GM23338 (cell line): ENCODE data around the gene F12. TPM values are rescaled to one million over a fixed set of nuclear protein-coding genes. Genes with fewer than 3 reads are reported as not detected.

Experiments
- ATAC-seq: fragments of 200-7000 bp; cut with Tn5 transposase; 3 replicates; pipeline ENCODE4 v1.9.1; 2020
- DNase-seq: peaks from one replicate; pipeline ENCODE4 v3.0.0-alpha.2; 2015; ENCODE audit warnings: low spot score
- H2AFZ ChIP-seq: fragments of 200-600 bp; sonication (generic); 2 replicates; pipeline ENCODE4 v1.8.0; 2016; ENCODE audit warnings: antibody characterized with exemption, mild to moderate bottlenecking, moderate library complexity
- H3F3A ChIP-seq: fragments of 200-600 bp; sonication (generic); replicated peaks from 2 replicates; pipeline ENCODE4 v1.8.0; 2017; ENCODE audit warnings: antibody characterized with exemption, mixed run types, low read depth
- H3K27ac ChIP-seq: fragments of 200-600 bp; sonication (generic); 2 replicates; pipeline ENCODE4 v1.6.1; 2016; ENCODE audit warnings: low read depth
- H3K27me3 ChIP-seq: fragments of 200-600 bp; sonication (generic); 2 replicates; pipeline ENCODE4 v1.8.0; 2016; ENCODE audit warnings: mild to moderate bottlenecking, mixed run types, moderate library complexity; ENCODE audit not compliant: insufficient read depth
- H3K36me3 ChIP-seq: fragments of 200-600 bp; sonication (generic); 2 replicates; pipeline ENCODE4 v1.8.0; 2016; ENCODE audit warnings: mild to moderate bottlenecking; ENCODE audit not compliant: insufficient read depth
- H3K4me1 ChIP-seq: fragments of 200-600 bp; sonication (generic); 2 replicates; pipeline ENCODE4 v1.8.0; 2016; ENCODE audit warnings: mild to moderate bottlenecking, moderate library complexity; ENCODE audit not compliant: insufficient read depth
- H3K4me2 ChIP-seq: fragments of 200-600 bp; sonication (generic); 2 replicates; pipeline ENCODE4 v1.7.1; 2017; ENCODE audit warnings: mixed run types
- H3K4me3 ChIP-seq: fragments of 200-600 bp; sonication (generic); 2 replicates; pipeline ENCODE4 v1.6.1; 2016; ENCODE audit warnings: mixed run types
- H3K79me2 ChIP-seq: fragments of 200-600 bp; sonication (generic); replicated peaks from 2 replicates; pipeline ENCODE4 v1.8.0; 2017; ENCODE audit warnings: mild to moderate bottlenecking; ENCODE audit not compliant: insufficient read depth
- H3K9me2 ChIP-seq: fragments of 200-600 bp; sonication (generic); 2 replicates; pipeline ENCODE4 v1.8.0; 2017; ENCODE audit not compliant: insufficient read depth
- H4K20me1 ChIP-seq: fragments of 200-600 bp; sonication (generic); replicated peaks from 2 replicates; pipeline ENCODE4 v1.8.0; 2017; ENCODE audit warnings: mild to moderate bottlenecking; ENCODE audit not compliant: insufficient read depth
- H3K27ac Mint-ChIP-seq: 2 replicates; pipeline ENCODE4 v1.8.0; 2020; ENCODE audit warnings: inconsistent platforms, mild to moderate bottlenecking, moderate library complexity, mixed read lengths
- H3K27me3 Mint-ChIP-seq: 3 replicates; pipeline ENCODE4 v1.8.0; 2022; ENCODE audit warnings: low read depth, mild to moderate bottlenecking, moderate library complexity, mixed read lengths, inconsistent platforms; ENCODE audit not compliant: insufficient read depth, poor library complexity
- H3K36me3 Mint-ChIP-seq: 3 replicates; pipeline ENCODE4 v1.8.0; 2021; ENCODE audit warnings: low read depth, mild to moderate bottlenecking, inconsistent platforms, moderate library complexity, mixed read lengths
- H3K4me1 Mint-ChIP-seq: 3 replicates; pipeline ENCODE4 v1.8.0; 2020; ENCODE audit warnings: mild to moderate bottlenecking, inconsistent platforms, mixed read lengths
- H3K4me3 Mint-ChIP-seq: 3 replicates; pipeline ENCODE4 v1.8.0; 2021; ENCODE audit warnings: moderate library complexity, mild to moderate bottlenecking, inconsistent platforms, mixed read lengths
- H3K9me3 Mint-ChIP-seq: 3 replicates; pipeline ENCODE4 v1.8.0; 2020; ENCODE audit warnings: moderate library complexity, mild to moderate bottlenecking, inconsistent platforms, mixed read lengths
- CREB1 ChIP-seq: fragments of 250-450 bp; sonication (Bioruptor Pico); IDR thresholded peaks from 2 replicates; pipeline ENCODE4 v1.5.0; 2020; ENCODE audit warnings: low read depth, mild to moderate bottlenecking, moderate library complexity
- EZH2 ChIP-seq: fragments of 200-600 bp; sonication (generic); IDR thresholded peaks from one replicate; pipeline ENCODE4 v1.8.0; 2017; ENCODE audit warnings: antibody characterized with exemption, mild to moderate bottlenecking, low read depth; ENCODE audit not compliant: unreplicated experiment
- JUNB ChIP-seq: IDR thresholded peaks from one replicate; pipeline ENCODE4 v1.6.1; 2016; ENCODE audit warnings: antibody characterized with exemption; ENCODE audit not compliant: unreplicated experiment
- NANOG ChIP-seq: IDR thresholded peaks from 2 replicates; pipeline ENCODE4 v1.6.1; 2016; ENCODE audit warnings: antibody characterized with exemption, borderline replicate concordance
- STAT1 ChIP-seq: IDR thresholded peaks from one replicate; pipeline ENCODE4 v1.6.1; 2016; ENCODE audit warnings: antibody characterized with exemption; ENCODE audit not compliant: unreplicated experiment
- ZNF114 ChIP-seq: fragments of 250-450 bp; sonication (Bioruptor Pico); IDR thresholded peaks from 2 replicates; pipeline ENCODE4 v1.5.0; 2020; ENCODE audit warnings: mild to moderate bottlenecking, moderate library complexity
- ZNF331 ChIP-seq: fragments of 250-450 bp; sonication (Bioruptor Pico); IDR thresholded peaks from 2 replicates; pipeline ENCODE4 v1.5.0; 2020; ENCODE audit warnings: low read depth, mild to moderate bottlenecking, moderate library complexity
- polyA plus RNA-seq: library from polyadenylated mRNA; unstranded; fragments of >200 nt; fragmentation: Nextera tagmentation; extraction: Ambion mirVana; gene quantifications from 2 replicates; pipeline ENCODE4 v1.2.1, GENCODE V29; 2016
- total RNA-seq: library from RNA; depleted of rRNA; stranded (reverse); fragments of >200 nt; shearing (Covaris generic); gene quantifications from 2 replicates; pipeline ENCODE4 v1.2.3, GENCODE V29; 2014
- TF ChIP-seq, protein P1 (sequence below): IDR thresholded peaks from 2 replicates; pipeline ENCODE4 v1.6.1; 2016; ENCODE audit warnings: antibody characterized with exemption
- TF ChIP-seq, protein P2 (sequence below): fragments of 250-450 bp; sonication (Bioruptor Pico); IDR thresholded peaks from 2 replicates; pipeline ENCODE4 v1.5.0; 2020; ENCODE audit warnings: mild to moderate bottlenecking, moderate library complexity

The F12 gene
- total and polyA plus RNA-seq, 2 experiments from 2014 or later = 2.9 to 8.0 TPM

- H3K9me2 ChIP-seq = peaks cover 7% of the 10 kb centered on the region; the same call in 1 of the 2 replicates
- H3K4me3 ChIP-seq = no peak overlapping the region
- no peaks in the 10 kb centered on the region for H3F3A ChIP-seq
- H3K79me2 ChIP-seq = no peaks in the 10 kb centered on the region
- peaks cover 18% of the 10 kb centered on the region for H3K27me3 Mint-ChIP-seq
- DNase-seq = no peak
- H3K4me2 ChIP-seq = no peak overlapping the region
- TF ChIP-seq, protein P1, sequence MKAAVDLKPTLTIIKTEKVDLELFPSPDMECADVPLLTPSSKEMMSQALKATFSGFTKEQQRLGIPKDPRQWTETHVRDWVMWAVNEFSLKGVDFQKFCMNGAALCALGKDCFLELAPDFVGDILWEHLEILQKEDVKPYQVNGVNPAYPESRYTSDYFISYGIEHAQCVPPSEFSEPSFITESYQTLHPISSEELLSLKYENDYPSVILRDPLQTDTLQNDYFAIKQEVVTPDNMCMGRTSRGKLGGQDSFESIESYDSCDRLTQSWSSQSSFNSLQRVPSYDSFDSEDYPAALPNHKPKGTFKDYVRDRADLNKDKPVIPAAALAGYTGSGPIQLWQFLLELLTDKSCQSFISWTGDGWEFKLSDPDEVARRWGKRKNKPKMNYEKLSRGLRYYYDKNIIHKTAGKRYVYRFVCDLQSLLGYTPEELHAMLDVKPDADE = no peak
- no peaks in the 10 kb centered on the region for H3K36me3 ChIP-seq
- H3K36me3 Mint-ChIP-seq = no peaks in the 10 kb centered on the region
- no peaks in the 10 kb centered on the region for H3K4me1 Mint-ChIP-seq
- no peaks in the 10 kb centered on the region for H3K9me3 Mint-ChIP-seq
- H3K4me3 Mint-ChIP-seq = no peak overlapping the region
- no peaks in the 10 kb centered on the region for H4K20me1 ChIP-seq
- H3K27ac Mint-ChIP-seq = no peak overlapping the region
- 0 out of 2 replicates have a peak, but pooled peaks cover 7% of the 10 kb centered on the region for H3K27me3 ChIP-seq
- no peak for ATAC-seq
- no peaks in the 10 kb centered on the region for H3K4me1 ChIP-seq
- H2AFZ ChIP-seq = peak overlapping the region; percentile 69; the same call in 1 of the 2 replicates
- no peak overlapping the region for H3K27ac ChIP-seq
Observed at GRCh38 chr5:177414481-177414880, 5.1 kb upstream of the F12 start.

DNA sequence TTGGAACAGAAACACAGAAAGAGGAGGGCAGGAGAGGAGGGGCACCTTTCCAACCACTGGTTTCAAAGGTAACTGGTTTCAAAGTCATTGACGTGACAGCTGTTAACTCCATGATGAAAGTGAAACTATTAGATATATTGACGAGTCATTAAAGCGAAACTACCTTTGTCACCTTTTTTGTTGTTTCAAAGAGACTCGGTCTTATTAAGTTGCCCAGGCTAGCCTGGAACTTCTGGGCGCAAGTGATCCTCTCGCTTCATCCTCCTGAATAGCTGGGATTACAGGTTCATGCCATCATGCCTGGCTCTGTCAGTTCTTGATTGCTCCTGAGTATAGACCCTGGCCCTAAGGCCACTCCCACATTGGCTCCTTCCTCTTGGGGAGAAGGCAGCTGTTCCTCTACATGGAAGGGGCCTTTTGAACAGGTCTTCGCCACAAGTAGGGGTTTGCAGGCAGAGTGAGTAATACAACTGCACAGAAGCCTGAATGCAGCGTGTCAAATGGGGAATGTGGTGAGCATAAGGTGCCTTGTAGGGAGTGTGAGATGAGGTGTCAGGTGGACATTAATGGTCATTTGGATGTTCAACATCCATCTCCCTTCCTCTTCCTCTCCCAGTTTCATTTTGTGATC lies 3.4 kb upstream of the F12 start:
- no peaks in the 10 kb centered on the region for H3K4me1 Mint-ChIP-seq
- no peaks in the 10 kb centered on the region for H3K9me3 Mint-ChIP-seq
- no peak overlapping the region for H3K4me3 ChIP-seq
- H3K9me2 ChIP-seq = peaks cover 7% of the 10 kb centered on the region; the same call in 1 of the 2 replicates
- no peak overlapping the region for H3K27ac ChIP-seq
- H4K20me1 ChIP-seq = no peaks in the 10 kb centered on the region
- H2AFZ ChIP-seq = no peak overlapping the region
- H3K36me3 ChIP-seq = no peaks in the 10 kb centered on the region
- no peak overlapping the region for H3K4me3 Mint-ChIP-seq
- DNase-seq (no peak), ATAC-seq (no peak)
- H3K27me3 ChIP-seq = 0 out of 2 replicates have a peak, but pooled peaks cover 12% of the 10 kb centered on the region
- H3K36me3 Mint-ChIP-seq = no peaks in the 10 kb centered on the region
- H3K27ac Mint-ChIP-seq = no peak overlapping the region
- H3F3A ChIP-seq = no peaks in the 10 kb centered on the region
- no peak overlapping the region for H3K4me2 ChIP-seq
- peaks cover 18% of the 10 kb centered on the region for H3K27me3 Mint-ChIP-seq
- H3K4me1 ChIP-seq = no peaks in the 10 kb centered on the region
- no peaks in the 10 kb centered on the region for H3K79me2 ChIP-seq
- TF ChIP-seq, protein P1 = no peak
- TF ChIP-seq EZH2 (no peak), ZNF331 (CRISPR knock-in tag) (no peak), ZNF114 (no peak), STAT1 (no peak), JUNB (no peak), CREB1 (CRISPR knock-in tag) (no peak), NANOG (no peak)
- TF ChIP-seq, protein P2, sequence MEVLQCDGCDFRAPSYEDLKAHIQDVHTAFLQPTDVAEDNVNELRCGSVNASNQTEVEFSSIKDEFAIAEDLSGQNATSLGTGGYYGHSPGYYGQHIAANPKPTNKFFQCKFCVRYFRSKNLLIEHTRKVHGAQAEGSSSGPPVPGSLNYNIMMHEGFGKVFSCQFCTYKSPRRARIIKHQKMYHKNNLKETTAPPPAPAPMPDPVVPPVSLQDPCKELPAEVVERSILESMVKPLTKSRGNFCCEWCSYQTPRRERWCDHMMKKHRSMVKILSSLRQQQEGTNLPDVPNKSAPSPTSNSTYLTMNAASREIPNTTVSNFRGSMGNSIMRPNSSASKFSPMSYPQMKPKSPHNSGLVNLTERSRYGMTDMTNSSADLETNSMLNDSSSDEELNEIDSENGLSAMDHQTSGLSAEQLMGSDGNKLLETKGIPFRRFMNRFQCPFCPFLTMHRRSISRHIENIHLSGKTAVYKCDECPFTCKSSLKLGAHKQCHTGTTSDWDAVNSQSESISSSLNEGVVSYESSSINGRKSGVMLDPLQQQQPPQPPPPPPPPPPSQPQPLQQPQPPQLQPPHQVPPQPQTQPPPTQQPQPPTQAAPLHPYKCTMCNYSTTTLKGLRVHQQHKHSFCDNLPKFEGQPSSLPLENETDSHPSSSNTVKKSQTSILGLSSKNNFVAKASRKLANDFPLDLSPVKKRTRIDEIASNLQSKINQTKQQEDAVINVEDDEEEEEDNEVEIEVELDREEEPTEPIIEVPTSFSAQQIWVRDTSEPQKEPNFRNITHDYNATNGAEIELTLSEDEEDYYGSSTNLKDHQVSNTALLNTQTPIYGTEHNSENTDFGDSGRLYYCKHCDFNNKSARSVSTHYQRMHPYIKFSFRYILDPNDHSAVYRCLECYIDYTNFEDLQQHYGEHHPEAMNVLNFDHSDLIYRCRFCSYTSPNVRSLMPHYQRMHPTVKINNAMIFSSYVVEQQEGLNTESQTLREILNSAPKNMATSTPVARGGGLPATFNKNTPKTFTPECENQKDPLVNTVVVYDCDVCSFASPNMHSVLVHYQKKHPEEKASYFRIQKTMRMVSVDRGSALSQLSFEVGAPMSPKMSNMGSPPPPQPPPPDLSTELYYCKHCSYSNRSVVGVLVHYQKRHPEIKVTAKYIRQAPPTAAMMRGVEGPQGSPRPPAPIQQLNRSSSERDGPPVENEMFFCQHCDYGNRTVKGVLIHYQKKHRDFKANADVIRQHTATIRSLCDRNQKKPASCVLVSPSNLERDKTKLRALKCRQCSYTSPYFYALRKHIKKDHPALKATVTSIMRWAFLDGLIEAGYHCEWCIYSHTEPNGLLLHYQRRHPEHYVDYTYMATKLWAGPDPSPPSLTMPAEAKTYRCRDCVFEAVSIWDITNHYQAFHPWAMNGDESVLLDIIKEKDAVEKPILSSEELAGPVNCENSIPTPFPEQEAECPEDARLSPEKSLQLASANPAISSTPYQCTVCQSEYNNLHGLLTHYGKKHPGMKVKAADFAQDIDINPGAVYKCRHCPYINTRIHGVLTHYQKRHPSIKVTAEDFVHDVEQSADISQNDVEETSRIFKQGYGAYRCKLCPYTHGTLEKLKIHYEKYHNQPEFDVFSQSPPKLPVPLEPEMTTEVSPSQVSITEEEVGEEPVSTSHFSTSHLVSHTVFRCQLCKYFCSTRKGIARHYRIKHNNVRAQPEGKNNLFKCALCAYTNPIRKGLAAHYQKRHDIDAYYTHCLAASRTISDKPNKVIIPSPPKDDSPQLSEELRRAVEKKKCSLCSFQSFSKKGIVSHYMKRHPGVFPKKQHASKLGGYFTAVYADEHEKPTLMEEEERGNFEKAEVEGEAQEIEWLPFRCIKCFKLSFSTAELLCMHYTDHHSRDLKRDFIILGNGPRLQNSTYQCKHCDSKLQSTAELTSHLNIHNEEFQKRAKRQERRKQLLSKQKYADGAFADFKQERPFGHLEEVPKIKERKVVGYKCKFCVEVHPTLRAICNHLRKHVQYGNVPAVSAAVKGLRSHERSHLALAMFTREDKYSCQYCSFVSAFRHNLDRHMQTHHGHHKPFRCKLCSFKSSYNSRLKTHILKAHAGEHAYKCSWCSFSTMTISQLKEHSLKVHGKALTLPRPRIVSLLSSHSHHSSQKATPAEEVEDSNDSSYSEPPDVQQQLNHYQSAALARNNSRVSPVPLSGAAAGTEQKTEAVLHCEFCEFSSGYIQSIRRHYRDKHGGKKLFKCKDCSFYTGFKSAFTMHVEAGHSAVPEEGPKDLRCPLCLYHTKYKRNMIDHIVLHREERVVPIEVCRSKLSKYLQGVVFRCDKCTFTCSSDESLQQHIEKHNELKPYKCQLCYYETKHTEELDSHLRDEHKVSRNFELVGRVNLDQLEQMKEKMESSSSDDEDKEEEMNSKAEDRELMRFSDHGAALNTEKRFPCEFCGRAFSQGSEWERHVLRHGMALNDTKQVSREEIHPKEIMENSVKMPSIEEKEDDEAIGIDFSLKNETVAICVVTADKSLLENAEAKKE (CRISPR knock-in tag) = no peak
